ENCODE data around the gene LARP4B.

The LARP4B gene

GRCh38 chr10:759898-760477, 171.5 kb downstream of the LARP4B start:
- DNase-seq: no peak
